Panc1 (cell line): ENCODE data around the gene BMP2. TPM values are rescaled to one million over a fixed set of nuclear protein-coding genes. Genes with fewer than 3 reads are reported as not detected.

Source experiments
- ATAC-seq: fragments of 200-7000 bp; cut with Tn5 transposase; 2 replicates; pipeline ENCODE4 v1.9.1; 2020; ENCODE audit warnings: mild to moderate bottlenecking, moderate library complexity
- BruUV-seq: library from RNA; stranded (reverse); fragments of 400-500 nt; replicated peaks from 2 replicates; lab custom pipeline; 2021; lab: Mats Ljungman, UMichigan
- CTCF ChIA-PET: fragments of 300-600 bp; sonication (Branson Sonifier 250); formaldehyde crosslinking; loops from one replicate; lab custom pipeline; 2022; ENCODE audit warnings: antibody characterized with exemption; lab: Charles Lee
- POLR2A ChIA-PET: fragments of 300-600 bp; sonication (Branson Sonifier 250); formaldehyde crosslinking; loops from one replicate; lab custom pipeline; 2022; ENCODE audit warnings: antibody characterized with exemption; lab: Charles Lee
- DNase-seq: peaks from one replicate; pipeline ENCODE4 v3.0.0-alpha.2; 2010; ENCODE audit warnings: low read depth, low spot score
- H3K27ac ChIP-seq: 2 replicates; pipeline ENCODE4 v1.5.1; 2011; ENCODE audit warnings: mild to moderate bottlenecking, low read length, inconsistent platforms
- H3K27me3 ChIP-seq: fragments of 200-500 bp; sonication (Bioruptor generic); 2 replicates; pipeline ENCODE4 v1.6.0; 2014; ENCODE audit warnings: low read length, inconsistent platforms; ENCODE audit not compliant: control insufficient read depth, insufficient read depth
- H3K36me3 ChIP-seq: fragments of 200-500 bp; sonication (Bioruptor generic); 2 replicates; pipeline ENCODE4 v1.5.1; 2014; ENCODE audit warnings: inconsistent platforms, mild to moderate bottlenecking, low read length, moderate library complexity; ENCODE audit not compliant: control insufficient read depth, insufficient read depth
- H3K4me1 ChIP-seq: 2 replicates; pipeline ENCODE4 v1.5.1; 2011; ENCODE audit warnings: inconsistent platforms, mild to moderate bottlenecking, low read length, moderate library complexity; ENCODE audit not compliant: control insufficient read depth, insufficient read depth
- H3K4me3 ChIP-seq, 2 experiments: 2 replicates each; pipeline ENCODE4 v1.5.1; 2011 to 2012; ENCODE audit warnings: low read depth in 2 of 2, low read length in 2 of 2, mild to moderate bottlenecking in 2 of 2, inconsistent platforms in 1 of 2, moderate library complexity in 1 of 2
- H3K9me3 ChIP-seq: fragments of 200-500 bp; sonication (Bioruptor generic); 2 replicates; pipeline ENCODE4 v1.5.1; 2014; ENCODE audit warnings: low read depth, mild to moderate bottlenecking, inconsistent platforms, low read length, moderate library complexity; ENCODE audit not compliant: control insufficient read depth, insufficient read depth
- POLR2AphosphoS5 ChIP-seq: IDR thresholded peaks from 2 replicates; pipeline ENCODE4 v1.6.1; 2012; ENCODE audit warnings: mild to moderate bottlenecking, low read depth, low read length, moderate library complexity
- SIN3A ChIP-seq: IDR thresholded peaks from 2 replicates; pipeline ENCODE4 v1.6.1; 2012; ENCODE audit warnings: low read depth, mild to moderate bottlenecking, low read length, moderate library complexity, borderline replicate concordance; ENCODE audit not compliant: insufficient read depth
- TCF7L2 ChIP-seq: IDR thresholded peaks from 2 replicates; pipeline ENCODE4 v1.6.1; 2011; ENCODE audit warnings: mild to moderate bottlenecking, low read depth, low read length, inconsistent platforms
- in situ Hi-C: cut with HindIII; loops from 2 replicates; pipeline ENCODE4 v1.10.0; 2016; ENCODE audit warnings: low sequenced_read_pairs, low pct_unique_long_range_greater_than_20kb
- intact Hi-C: fragments of 100-400 bp; cut with micrococcal nuclease; formaldehyde crosslinking; loops from one replicate; pipeline ENCODE4 v1.10.0; 2022; ENCODE audit not compliant: unreplicated experiment
- total RNA-seq: library from RNA; stranded (reverse); gene quantifications from one replicate; pipeline ENCODE4 v1.2.1, GENCODE V29; 2021; ENCODE audit not compliant: unreplicated experiment
- TF ChIP-seq, protein P1 (sequence below): fragments of 450-650 bp; IDR thresholded peaks from 2 replicates; pipeline ENCODE4 v1.5.1; 2017; ENCODE audit warnings: mild to moderate bottlenecking
- TF ChIP-seq, protein P2 (sequence below), 2 experiments: IDR thresholded peaks; 2 replicates each; pipeline ENCODE4 v1.6.1; 2011 to 2012; ENCODE audit warnings: low read depth in 2 of 2, control low read depth in 1 of 2, low read length in 1 of 2, mild to moderate bottlenecking in 1 of 2, moderate library complexity in 1 of 2; ENCODE audit not compliant: insufficient read depth in 1 of 2

BMP2 gene
- total RNA-seq, 1 experiment from 2014 or later = 0.23 TPM

DNA sequence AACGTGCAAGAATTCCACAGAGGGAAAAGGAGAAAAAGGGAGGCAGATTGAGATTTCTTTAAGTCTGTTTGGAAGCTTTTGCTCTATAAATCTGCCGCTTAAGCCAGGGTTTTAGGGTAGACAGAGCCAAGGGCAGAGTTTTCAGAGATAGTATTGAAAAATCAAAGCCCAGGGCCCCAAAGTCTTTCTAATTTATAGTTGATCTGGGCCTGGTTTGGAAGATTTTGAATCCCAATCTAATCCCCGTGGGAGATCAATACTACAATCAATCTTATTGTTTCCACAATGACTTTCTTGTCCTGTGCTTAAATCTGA lies 3.3 kb downstream of the BMP2 start:
- no peaks in the 10 kb centered on the region for H3K36me3 ChIP-seq
- TF ChIP-seq, protein P1, sequence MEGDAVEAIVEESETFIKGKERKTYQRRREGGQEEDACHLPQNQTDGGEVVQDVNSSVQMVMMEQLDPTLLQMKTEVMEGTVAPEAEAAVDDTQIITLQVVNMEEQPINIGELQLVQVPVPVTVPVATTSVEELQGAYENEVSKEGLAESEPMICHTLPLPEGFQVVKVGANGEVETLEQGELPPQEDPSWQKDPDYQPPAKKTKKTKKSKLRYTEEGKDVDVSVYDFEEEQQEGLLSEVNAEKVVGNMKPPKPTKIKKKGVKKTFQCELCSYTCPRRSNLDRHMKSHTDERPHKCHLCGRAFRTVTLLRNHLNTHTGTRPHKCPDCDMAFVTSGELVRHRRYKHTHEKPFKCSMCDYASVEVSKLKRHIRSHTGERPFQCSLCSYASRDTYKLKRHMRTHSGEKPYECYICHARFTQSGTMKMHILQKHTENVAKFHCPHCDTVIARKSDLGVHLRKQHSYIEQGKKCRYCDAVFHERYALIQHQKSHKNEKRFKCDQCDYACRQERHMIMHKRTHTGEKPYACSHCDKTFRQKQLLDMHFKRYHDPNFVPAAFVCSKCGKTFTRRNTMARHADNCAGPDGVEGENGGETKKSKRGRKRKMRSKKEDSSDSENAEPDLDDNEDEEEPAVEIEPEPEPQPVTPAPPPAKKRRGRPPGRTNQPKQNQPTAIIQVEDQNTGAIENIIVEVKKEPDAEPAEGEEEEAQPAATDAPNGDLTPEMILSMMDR = no peak
- no peak for TF ChIP-seq SIN3A
- TF ChIP-seq TCF7L2 = no peak
- TF ChIP-seq POLR2AphosphoS5 = no peak
- TF ChIP-seq, protein P2, sequence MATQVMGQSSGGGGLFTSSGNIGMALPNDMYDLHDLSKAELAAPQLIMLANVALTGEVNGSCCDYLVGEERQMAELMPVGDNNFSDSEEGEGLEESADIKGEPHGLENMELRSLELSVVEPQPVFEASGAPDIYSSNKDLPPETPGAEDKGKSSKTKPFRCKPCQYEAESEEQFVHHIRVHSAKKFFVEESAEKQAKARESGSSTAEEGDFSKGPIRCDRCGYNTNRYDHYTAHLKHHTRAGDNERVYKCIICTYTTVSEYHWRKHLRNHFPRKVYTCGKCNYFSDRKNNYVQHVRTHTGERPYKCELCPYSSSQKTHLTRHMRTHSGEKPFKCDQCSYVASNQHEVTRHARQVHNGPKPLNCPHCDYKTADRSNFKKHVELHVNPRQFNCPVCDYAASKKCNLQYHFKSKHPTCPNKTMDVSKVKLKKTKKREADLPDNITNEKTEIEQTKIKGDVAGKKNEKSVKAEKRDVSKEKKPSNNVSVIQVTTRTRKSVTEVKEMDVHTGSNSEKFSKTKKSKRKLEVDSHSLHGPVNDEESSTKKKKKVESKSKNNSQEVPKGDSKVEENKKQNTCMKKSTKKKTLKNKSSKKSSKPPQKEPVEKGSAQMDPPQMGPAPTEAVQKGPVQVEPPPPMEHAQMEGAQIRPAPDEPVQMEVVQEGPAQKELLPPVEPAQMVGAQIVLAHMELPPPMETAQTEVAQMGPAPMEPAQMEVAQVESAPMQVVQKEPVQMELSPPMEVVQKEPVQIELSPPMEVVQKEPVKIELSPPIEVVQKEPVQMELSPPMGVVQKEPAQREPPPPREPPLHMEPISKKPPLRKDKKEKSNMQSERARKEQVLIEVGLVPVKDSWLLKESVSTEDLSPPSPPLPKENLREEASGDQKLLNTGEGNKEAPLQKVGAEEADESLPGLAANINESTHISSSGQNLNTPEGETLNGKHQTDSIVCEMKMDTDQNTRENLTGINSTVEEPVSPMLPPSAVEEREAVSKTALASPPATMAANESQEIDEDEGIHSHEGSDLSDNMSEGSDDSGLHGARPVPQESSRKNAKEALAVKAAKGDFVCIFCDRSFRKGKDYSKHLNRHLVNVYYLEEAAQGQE (IDR thresholded peaks at IDR 0.05; ENCODE audit: insufficient read depth in 1 of 2, low read depth in 2 of 2, low read length in 1 of 2) = no peak
- intact Hi-C loops (no loop called here), in situ Hi-C loops (no loop called here)
- POLR2A ChIA-PET = no interaction called here
- H3K4me3 ChIP-seq = no peak overlapping the region
- H3K9me3 ChIP-seq = no peaks in the 10 kb centered on the region
- CTCF ChIA-PET = no interaction called here
- no TSS peak for BruUV-seq
- DNase-seq = no peak
- H3K27me3 ChIP-seq = peaks cover 10% of the 10 kb centered on the region
- no peaks in the 10 kb centered on the region for H3K4me1 ChIP-seq
- H3K27ac ChIP-seq = no peak overlapping the region
- ATAC-seq = no peak

DNA sequence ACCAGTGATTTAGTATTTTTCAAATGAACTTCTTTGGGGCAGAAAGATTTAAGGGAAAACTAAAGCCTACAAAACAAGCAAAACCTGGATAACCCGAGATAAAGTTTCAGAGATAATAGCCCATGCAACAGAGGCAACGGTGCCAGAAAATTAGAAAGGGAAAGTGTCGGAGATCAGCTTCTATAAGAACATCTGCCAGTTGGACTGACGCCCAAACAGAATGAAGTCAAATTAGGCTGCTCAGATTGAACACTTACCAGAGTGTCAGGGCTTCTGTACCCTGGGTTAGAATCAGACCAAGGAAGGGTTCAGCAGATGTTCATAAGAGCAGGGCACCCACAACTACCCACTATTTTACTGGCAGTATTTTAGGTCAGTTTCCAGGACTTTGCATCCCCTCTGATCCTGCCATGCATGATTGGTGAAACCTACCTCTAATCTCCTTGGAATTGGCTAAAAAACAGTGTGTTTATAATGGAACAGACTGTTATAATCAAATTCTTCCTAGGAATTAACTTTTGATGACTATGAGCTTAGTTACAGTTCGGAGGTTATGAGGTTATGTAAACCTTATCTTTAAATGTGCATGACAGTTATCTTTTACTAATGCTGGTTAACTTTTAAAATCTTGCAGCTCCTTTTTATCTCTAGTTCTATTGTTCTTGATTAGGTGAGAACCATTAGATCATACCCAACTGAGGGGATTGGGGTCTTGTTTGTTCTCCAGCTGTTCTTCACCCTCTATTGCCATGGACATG lies 13.1 kb downstream of the BMP2 start:
- in situ Hi-C loops (no loop called here), intact Hi-C loops (no loop called here)
- ATAC-seq (no peak), DNase-seq (no peak)
- Histone ChIP-seq H3K9me3 (no peaks in the 10 kb centered on the region), H3K36me3 (no peaks in the 10 kb centered on the region), H3K27me3 (peaks cover 2% of the 10 kb centered on the region; the same call in 1 of the 2 replicates), H3K4me3 (no peak overlapping the region), H3K4me1 (no peaks in the 10 kb centered on the region; the same call in 1 of the 2 replicates), H3K27ac (no peak overlapping the region)
- CTCF ChIA-PET = no interaction called here
- no peak for TF ChIP-seq TCF7L2
- TF ChIP-seq, protein P2 (IDR thresholded peaks at IDR 0.05; ENCODE audit: insufficient read depth in 1 of 2, low read depth in 2 of 2, low read length in 1 of 2) = no peak
- TF ChIP-seq SIN3A = no peak
- TF ChIP-seq, protein P1 = no peak
- no TSS peak for BruUV-seq
- POLR2A ChIA-PET = no interaction called here
